Caco-2 (cell line): ENCODE results near the gene CLEC4G. TPM values are rescaled to one million over a fixed set of nuclear protein-coding genes. Genes with fewer than 3 reads are reported as not detected.

ENCODE experiments used
- BruUV-seq: library from RNA; stranded (reverse); fragments of 400-500 nt; replicated peaks from 2 replicates; lab custom pipeline; 2021; lab: Mats Ljungman, UMichigan
- CTCF ChIA-PET: fragments of 300-600 bp; sonication (Branson Sonifier 250); formaldehyde crosslinking; loops from one replicate; lab custom pipeline; 2022; ENCODE audit warnings: antibody characterized with exemption; lab: Charles Lee
- POLR2A ChIA-PET: fragments of 300-600 bp; sonication (Branson Sonifier 250); formaldehyde crosslinking; loops from one replicate; lab custom pipeline; 2022; ENCODE audit warnings: antibody characterized with exemption; lab: Charles Lee
- DNase-seq, 2 experiments: peaks; one replicate each; pipeline versions ENCODE4 v3.0.0 to v3.0.0-alpha.2; 2020 to 2022
- H3K27me3 ChIP-seq: replicated peaks from 2 replicates; pipeline ENCODE4 v1.6.0; 2011; ENCODE audit warnings: low read length; ENCODE audit not compliant: control insufficient read depth, insufficient read depth
- H3K36me3 ChIP-seq: 2 replicates; pipeline ENCODE4 v1.5.1; 2011; ENCODE audit warnings: low read length; ENCODE audit not compliant: control insufficient read depth, insufficient read depth
- H3K4me1 ChIP-seq: fragments of 250-450 bp; sonication (Bioruptor Pico); 2 replicates; pipeline ENCODE4 v1.5.1; 2020; ENCODE audit warnings: mild to moderate bottlenecking
- H3K4me3 ChIP-seq: 2 replicates; pipeline ENCODE4 v1.5.1; 2011; ENCODE audit warnings: low read depth, mild to moderate bottlenecking, control low read depth, low read length
- H3K9me3 ChIP-seq: fragments of 250-450 bp; sonication (Bioruptor Pico); 2 replicates; pipeline ENCODE4 v1.5.1; 2020; ENCODE audit warnings: mild to moderate bottlenecking, moderate library complexity
- H3K27ac Mint-ChIP-seq: one replicate; pipeline ENCODE4 v1.8.0; 2022; ENCODE audit warnings: mixed read lengths; ENCODE audit not compliant: unreplicated experiment
- H3K27me3 Mint-ChIP-seq: one replicate; pipeline ENCODE4 v1.8.0; 2022; ENCODE audit warnings: mixed read lengths; ENCODE audit not compliant: insufficient read depth, unreplicated experiment
- H3K36me3 Mint-ChIP-seq: one replicate; pipeline ENCODE4 v1.8.0; 2022; ENCODE audit warnings: mild to moderate bottlenecking, mixed read lengths; ENCODE audit not compliant: insufficient read depth, unreplicated experiment
- H3K4me1 Mint-ChIP-seq: one replicate; pipeline ENCODE4 v1.8.0; 2022; ENCODE audit warnings: low read depth, mixed read lengths; ENCODE audit not compliant: unreplicated experiment
- H3K4me3 Mint-ChIP-seq: one replicate; pipeline ENCODE4 v1.8.0; 2022; ENCODE audit warnings: mild to moderate bottlenecking, moderate library complexity, mixed read lengths; ENCODE audit not compliant: unreplicated experiment
- H3K9me3 Mint-ChIP-seq: one replicate; pipeline ENCODE4 v1.8.0; 2022; ENCODE audit warnings: mixed read lengths; ENCODE audit not compliant: unreplicated experiment
- intact Hi-C: fragments of 100-400 bp; cut with micrococcal nuclease; formaldehyde crosslinking; loops from one replicate; pipeline ENCODE4 v1.10.0; 2022; ENCODE audit not compliant: unreplicated experiment
- total RNA-seq: library from RNA; stranded (reverse); gene quantifications from 2 replicates; pipeline ENCODE4 v1.2.3, GENCODE V29; 2022
- TF ChIP-seq, protein P1 (sequence below), 2 experiments: fragments of 200-600 bp in 1 of 2; IDR thresholded peaks; 1 replicate in 1 of 2; 2 replicates in 1 of 2; pipeline versions ENCODE4 v1.5.1 to v1.8.0; 2011 to 2022; ENCODE audit warnings: antibody characterized with exemption in 1 of 2, control low read depth in 1 of 2, inconsistent platforms in 1 of 2, low read depth in 1 of 2, low read length in 1 of 2, mild to moderate bottlenecking in 1 of 2, moderate library complexity in 1 of 2; ENCODE audit not compliant: insufficient read depth in 1 of 2, severe bottlenecking in 1 of 2, unreplicated experiment in 1 of 2

The CLEC4G gene
- total RNA-seq, 1 experiment from 2014 or later: not detected

DNA sequence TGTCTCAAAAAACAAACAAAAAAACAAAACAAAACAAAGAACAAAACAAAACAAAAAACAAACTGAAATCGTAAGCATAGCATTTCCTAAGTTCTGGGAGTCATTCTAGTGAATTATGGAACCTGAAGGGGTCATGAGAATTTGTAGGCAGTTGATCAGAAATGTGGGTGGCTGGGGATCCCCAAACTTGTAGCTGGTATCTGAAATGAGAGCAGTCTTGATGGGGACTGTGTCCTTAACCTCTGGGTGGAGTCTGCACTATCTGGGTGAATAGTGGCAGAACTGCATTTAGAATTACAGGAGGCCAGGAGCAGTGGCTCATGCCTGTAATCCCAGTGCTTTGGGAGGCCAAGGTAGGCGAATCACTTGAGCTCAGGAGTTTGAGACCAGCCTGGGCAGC, 6.1 kb downstream of the CLEC4G start:
- H3K27me3 ChIP-seq: no peaks in the 10 kb centered on the region
- no peaks in the 10 kb centered on the region for H3K9me3 ChIP-seq
- no peak for DNase-seq
- peaks cover 9% of the 10 kb centered on the region for H3K9me3 Mint-ChIP-seq
- H3K4me1 ChIP-seq: no peaks in the 10 kb centered on the region
- POLR2A ChIA-PET: no interaction called here
- H3K4me1 Mint-ChIP-seq: peaks cover 5% of the 10 kb centered on the region
- no TSS peak for BruUV-seq
- no peak overlapping the region for H3K4me3 Mint-ChIP-seq
- no peak overlapping the region for H3K27ac Mint-ChIP-seq
- intact Hi-C loops: no loop called here
- TF ChIP-seq, protein P1, sequence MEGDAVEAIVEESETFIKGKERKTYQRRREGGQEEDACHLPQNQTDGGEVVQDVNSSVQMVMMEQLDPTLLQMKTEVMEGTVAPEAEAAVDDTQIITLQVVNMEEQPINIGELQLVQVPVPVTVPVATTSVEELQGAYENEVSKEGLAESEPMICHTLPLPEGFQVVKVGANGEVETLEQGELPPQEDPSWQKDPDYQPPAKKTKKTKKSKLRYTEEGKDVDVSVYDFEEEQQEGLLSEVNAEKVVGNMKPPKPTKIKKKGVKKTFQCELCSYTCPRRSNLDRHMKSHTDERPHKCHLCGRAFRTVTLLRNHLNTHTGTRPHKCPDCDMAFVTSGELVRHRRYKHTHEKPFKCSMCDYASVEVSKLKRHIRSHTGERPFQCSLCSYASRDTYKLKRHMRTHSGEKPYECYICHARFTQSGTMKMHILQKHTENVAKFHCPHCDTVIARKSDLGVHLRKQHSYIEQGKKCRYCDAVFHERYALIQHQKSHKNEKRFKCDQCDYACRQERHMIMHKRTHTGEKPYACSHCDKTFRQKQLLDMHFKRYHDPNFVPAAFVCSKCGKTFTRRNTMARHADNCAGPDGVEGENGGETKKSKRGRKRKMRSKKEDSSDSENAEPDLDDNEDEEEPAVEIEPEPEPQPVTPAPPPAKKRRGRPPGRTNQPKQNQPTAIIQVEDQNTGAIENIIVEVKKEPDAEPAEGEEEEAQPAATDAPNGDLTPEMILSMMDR (IDR thresholded peaks at IDR 0.05; ENCODE audit: insufficient read depth in 1 of 2, low read depth in 1 of 2, low read length in 1 of 2, severe bottlenecking in 1 of 2, unreplicated experiment in 1 of 2): no peak
- H3K36me3 ChIP-seq: no peaks in the 10 kb centered on the region
- H3K36me3 Mint-ChIP-seq: no peaks in the 10 kb centered on the region
- H3K27me3 Mint-ChIP-seq: peaks cover 22% of the 10 kb centered on the region
- no peak overlapping the region for H3K4me3 ChIP-seq
- CTCF ChIA-PET: no interaction called here

DNA sequence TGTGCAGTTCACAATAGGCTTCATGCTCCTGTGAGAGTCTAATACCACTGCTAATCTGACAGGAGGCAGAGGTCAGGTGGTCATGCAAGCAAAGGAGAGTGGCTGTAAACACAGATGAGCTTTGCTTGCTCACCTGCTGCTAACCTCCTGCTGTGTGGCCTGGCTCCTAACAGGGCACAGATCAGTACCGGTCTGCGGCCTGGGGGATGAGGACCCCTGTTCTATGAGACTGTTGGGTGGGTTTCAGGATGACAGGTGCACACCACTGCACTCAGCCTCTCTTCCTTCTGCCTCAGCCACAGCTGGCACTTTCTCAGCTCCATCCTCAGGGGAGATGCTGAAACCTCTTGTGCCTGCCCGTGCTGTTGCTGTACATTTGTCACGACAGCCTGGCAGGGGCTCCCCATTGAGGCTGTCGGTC, 9.7 kb downstream of the CLEC4G start:
- DNase-seq: no peak
- intact Hi-C loops: no loop called here
- no peaks in the 10 kb centered on the region for H3K4me1 ChIP-seq
- no peaks in the 10 kb centered on the region for H3K36me3 ChIP-seq
- no peaks in the 10 kb centered on the region for H3K36me3 Mint-ChIP-seq
- H3K9me3 ChIP-seq: no peaks in the 10 kb centered on the region
- no peaks in the 10 kb centered on the region for H3K27me3 ChIP-seq
- no TSS peak for BruUV-seq
- no peaks in the 10 kb centered on the region for H3K4me1 Mint-ChIP-seq
- ChIA-PET POLR2A (no interaction called here), CTCF (interaction anchor here (1.2 kb wide), 1 partner anchor 41 kb away, joined by 5 read pairs; the partner anchor contains the start of gene TRAPPC5)
- H3K4me3 ChIP-seq: no peak overlapping the region
- H3K27ac Mint-ChIP-seq: no peak overlapping the region
- TF ChIP-seq, protein P1 (IDR thresholded peaks at IDR 0.05; ENCODE audit: insufficient read depth in 1 of 2, low read depth in 1 of 2, low read length in 1 of 2, severe bottlenecking in 1 of 2, unreplicated experiment in 1 of 2): no peak
- H3K27me3 Mint-ChIP-seq: peaks cover 4% of the 10 kb centered on the region
- no peak overlapping the region for H3K4me3 Mint-ChIP-seq
- H3K9me3 Mint-ChIP-seq: peaks cover 3% of the 10 kb centered on the region

DNA sequence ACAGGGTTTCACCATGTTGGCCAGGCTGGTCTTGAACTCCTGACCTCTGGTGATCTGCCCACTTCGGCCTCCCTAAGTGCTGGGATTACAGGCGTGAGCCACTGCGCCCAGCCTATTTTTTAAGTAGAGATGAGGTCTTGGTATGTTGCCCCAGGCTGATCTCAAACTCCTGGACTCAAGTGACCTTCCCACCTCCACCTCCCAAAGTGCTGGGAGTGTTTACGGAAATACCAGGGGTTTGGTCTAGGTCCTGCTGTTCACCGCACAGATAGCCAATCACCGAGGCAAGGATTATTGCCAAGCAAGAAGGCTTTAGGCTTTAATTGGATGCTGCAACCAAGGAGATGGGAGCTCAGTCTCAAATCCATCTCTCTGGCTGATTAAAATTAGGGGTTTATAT, 11.6 kb downstream of the CLEC4G start:
- Histone ChIP-seq H3K4me1 (no peaks in the 10 kb centered on the region), H3K27me3 (no peaks in the 10 kb centered on the region), H3K4me3 (no peak overlapping the region), H3K36me3 (no peaks in the 10 kb centered on the region), H3K9me3 (no peaks in the 10 kb centered on the region)
- ChIA-PET CTCF (no interaction called here), POLR2A (no interaction called here)
- TF ChIP-seq, protein P1 (IDR thresholded peaks at IDR 0.05; ENCODE audit: insufficient read depth in 1 of 2, low read depth in 1 of 2, low read length in 1 of 2, severe bottlenecking in 1 of 2, unreplicated experiment in 1 of 2): no peak
- H3K4me3 Mint-ChIP-seq: no peak overlapping the region
- intact Hi-C loops: no loop called here
- no peaks in the 10 kb centered on the region for H3K27me3 Mint-ChIP-seq
- no peak overlapping the region for H3K27ac Mint-ChIP-seq
- no peaks in the 10 kb centered on the region for H3K4me1 Mint-ChIP-seq
- BruUV-seq: no TSS peak
- no peak for DNase-seq
- no peaks in the 10 kb centered on the region for H3K9me3 Mint-ChIP-seq
- no peaks in the 10 kb centered on the region for H3K36me3 Mint-ChIP-seq
